CD4-positive, alpha-beta T cell treated with Interleukin-15 for 4 hours (primary cell): ENCODE results near the gene ERVV-1.
"Not testable (repeated sequence)": the region's sequence is repeated elsewhere in the genome, so short reads cannot be mapped to it uniquely, and the experiment has no call there.

Experiments
- DNase-seq: peaks from one replicate; pipeline ENCODE4 v3.0.0-alpha.2; 2020; ENCODE audit warnings: low spot score

The ERVV-1 gene

GRCh38 chr19:53019684-53020083 is 6.0 kb downstream of the ERVV-1 start:
- DNase-seq: no peak

DNA sequence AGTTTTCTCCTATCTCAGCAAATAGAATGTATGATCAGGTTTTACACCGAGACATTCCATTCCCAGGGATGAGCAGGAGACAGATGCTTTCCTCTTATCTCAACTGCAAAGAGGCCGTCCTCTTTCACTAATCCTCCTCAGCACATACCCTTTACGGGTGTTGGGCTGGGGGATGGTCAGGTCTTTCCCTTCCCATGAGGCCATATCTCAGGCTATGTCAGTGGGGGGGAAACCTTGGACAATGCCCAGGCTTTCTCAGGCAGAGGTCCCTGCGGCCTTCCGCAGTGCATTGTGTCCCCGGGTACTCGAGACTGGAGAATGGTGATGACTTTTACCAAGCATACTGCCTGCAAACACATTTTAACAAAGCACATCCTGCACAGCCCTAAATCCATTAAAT is 14.6 kb downstream of the ERVV-1 start:
- not testable (repeated sequence) for DNase-seq

DNA sequence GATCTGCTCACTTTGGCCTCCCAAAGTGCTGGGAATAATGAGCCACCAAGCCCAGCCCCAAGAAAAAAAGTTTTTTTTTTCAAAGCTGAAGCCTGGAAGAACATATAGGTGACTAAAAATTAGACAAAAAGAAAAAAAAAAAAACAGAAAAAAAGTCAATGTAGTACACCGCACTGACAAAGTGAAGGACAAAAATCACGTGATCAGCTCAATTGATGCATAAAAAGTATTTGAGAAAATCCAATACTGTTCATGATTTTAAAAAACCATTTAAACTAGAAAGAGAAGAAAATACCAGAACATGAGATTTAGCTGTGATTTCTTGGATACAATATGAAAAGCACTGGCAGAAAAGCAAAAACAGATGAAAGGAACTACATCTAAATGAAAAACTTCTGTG is 20.3 kb downstream of the ERVV-1 start:
- no peak for DNase-seq

GRCh38 chr19:53034948-53035675 is 21.4 kb downstream of the ERVV-1 start:
- DNase-seq: no peak

GRCh38 chr19:53037101-53038097 is 23.7 kb downstream of the ERVV-1 start:
- no peak for DNase-seq

GRCh38 chr19:53041366-53041765 is 27.6 kb downstream of the ERVV-1 start:
- no peak for DNase-seq

- no peak for DNase-seq
These were observed 31.8 kb downstream of the ERVV-1 start for GRCh38 chr19:53045536-53045935.

DNA sequence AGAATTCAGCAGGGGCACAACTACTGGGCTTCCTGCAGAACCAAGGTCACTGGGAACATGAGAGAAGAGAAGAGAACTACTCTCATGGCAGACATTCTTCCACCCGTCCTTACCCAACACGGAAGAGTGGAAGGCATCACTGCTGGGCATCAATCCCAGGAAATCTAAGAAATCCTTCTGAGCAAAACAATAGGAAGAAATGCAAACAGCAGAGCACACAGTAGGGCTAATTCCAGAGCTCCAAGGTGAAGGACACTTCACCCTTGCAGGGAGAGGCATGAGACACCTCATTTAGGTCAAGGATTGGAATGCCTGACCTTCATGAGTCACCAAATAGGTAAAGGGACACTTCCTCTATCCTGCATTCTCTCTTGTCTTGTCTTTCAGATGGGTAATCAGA is 33.7 kb downstream of the ERVV-1 start:
- DNase-seq: no peak

DNA sequence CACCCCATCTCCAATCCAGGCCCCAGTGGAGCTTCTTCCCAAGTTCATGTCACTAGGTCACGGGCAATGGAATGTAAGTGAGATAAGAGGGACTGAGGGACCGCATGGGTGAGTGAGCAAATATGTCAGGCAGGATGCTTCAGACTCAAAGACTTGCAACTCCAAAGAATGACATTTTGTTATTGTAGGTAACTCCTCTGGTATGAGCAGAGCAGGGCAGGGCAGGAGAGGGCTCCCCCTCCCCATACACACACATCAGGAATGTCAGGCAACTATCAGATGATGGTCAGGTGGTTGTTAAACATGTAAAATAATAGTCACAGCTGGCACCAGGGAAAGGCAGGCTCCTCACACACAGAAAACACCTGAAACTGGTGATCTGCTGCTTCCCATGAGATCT is 41.4 kb downstream of the ERVV-1 start:
- no peak for DNase-seq

DNA sequence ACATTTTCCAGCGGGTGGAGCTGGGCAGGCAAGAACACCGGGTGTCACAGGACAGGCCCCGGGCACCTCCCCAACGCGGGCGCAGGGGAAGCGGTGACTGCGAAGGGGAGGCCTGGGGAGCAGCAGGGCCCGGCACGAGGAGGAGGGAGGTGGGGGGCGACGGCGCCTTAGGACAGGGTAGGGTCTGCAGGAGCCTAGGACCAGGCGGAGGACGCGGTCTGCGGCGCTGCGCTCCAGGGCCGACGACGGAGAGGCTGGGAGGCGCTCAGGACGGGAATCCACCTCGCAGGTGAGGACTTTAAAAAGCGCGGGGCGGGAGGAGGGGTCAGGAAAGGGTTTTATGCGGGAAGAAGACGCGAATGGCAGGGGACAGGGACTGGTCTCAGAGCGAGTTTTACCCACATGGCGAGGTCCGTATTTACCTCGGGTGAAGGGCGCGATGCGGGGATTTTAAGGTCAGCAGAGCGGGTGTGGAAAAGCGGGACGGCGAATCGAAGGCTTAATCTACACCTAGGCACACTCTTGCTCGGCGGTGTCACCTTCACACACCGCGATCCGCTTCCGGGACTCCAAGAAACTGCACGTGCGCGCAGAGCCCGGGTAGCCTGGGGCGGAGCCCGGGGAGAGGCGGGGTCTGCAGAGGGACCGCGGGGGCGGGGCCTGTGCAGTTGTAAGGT is 44.3 kb downstream of the ERVV-1 start:
- DNase-seq: no peak
